ENCODE measurements around the gene MTURN.

DNA sequence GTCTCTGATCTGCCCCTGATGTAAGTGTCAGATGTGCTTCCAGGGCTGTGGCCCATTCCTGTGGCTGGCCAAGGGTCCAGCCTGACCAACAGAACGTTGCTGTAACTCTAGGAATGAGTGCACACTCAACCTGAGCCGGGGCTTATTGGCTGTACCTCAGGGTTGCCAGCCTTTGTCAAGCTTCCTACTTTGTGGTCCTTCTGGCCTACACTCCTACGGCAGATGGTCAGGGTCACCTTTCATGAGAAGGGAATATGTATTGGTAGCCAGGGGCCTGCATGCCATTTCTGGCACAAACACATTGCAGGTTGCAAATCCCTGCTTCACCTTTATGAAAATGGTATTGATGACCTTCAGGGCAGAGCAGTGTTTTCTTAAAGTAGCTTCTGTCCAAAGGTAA, 64.5 kb downstream of the MTURN start:
- TF ChIP-seq POLR2A (IDR thresholded peaks at IDR 0.05) (no peak), CTCF (IDR thresholded peaks at IDR 0.05) (no peak)

All from adrenal gland (tissue), 5 donors.